Measurements from ENCODE around the gene EYA4. TPM values are rescaled to one million over a fixed set of nuclear protein-coding genes. Genes with fewer than 3 reads are reported as not detected.

EYA4 gene
- polyA plus RNA-seq, 1 of the 3 experiments (the other 2 are of a cell fraction), result 0.08 TPM

- no peak for DNase-seq
- 6% methylated on average over 3 of the region's 3 CpGs for WGBS (ENCODE audit: low lambda C conversion rate)
- H3K9me3 ChIP-seq, result no peaks in the 10 kb centered on the region
- no peak overlapping the region for H3K9ac ChIP-seq
- H3F3A ChIP-seq (replicated peaks; ENCODE audit: insufficient read depth), result no peaks in the 10 kb centered on the region
- peaks cover 13% of the 10 kb centered on the region; the same call in 1 of the 2 replicates for H3K27me3 ChIP-seq (ENCODE audit: insufficient read depth)
- no peaks in the 10 kb centered on the region for H3K36me3 ChIP-seq (replicated peaks in 1 of 2; ENCODE audit: control insufficient read depth in 1 of 2, insufficient read depth in 2 of 2, low read length in 1 of 2)
- CTCF ChIA-PET, result no interaction called here
- no peaks in the 10 kb centered on the region for H3K79me2 ChIP-seq (ENCODE audit: insufficient read depth)
- H2AFZ ChIP-seq (ENCODE audit: low read depth), result no peak overlapping the region
- no peak overlapping the region for H3K27ac ChIP-seq (ENCODE audit: low read depth in 2 of 2, low read length in 1 of 2)
- TF ChIP-seq NFIC (IDR thresholded peaks at IDR 0.05; ENCODE audit: borderline replicate concordance) (no peak), IRF3 (IDR thresholded peaks at IDR 0.05; ENCODE audit: low read depth, low read length) (no peak), MXI1 (IDR thresholded peaks at IDR 0.05; ENCODE audit: low read depth, low read length) (no peak), TEAD4 (IDR thresholded peaks at IDR 0.05; ENCODE audit: borderline replicate concordance, insufficient read depth) (no peak), RFX5 (IDR thresholded peaks at IDR 0.05; ENCODE audit: low read length) (no peak), CTCF (IDR thresholded peaks at IDR 0.05) (no peak), ZBTB33 (IDR thresholded peaks at IDR 0.05; ENCODE audit: borderline replicate concordance, low read depth) (no peak), RCOR1 (IDR thresholded peaks at IDR 0.05; ENCODE audit: low read length) (no peak), TCF12 (IDR thresholded peaks at IDR 0.05) (no peak), PBX3 (IDR thresholded peaks at IDR 0.05) (no peak), MAX (IDR thresholded peaks at IDR 0.05; ENCODE audit: low read depth) (no peak), RXRA (IDR thresholded peaks at IDR 0.05; ENCODE audit: borderline replicate concordance, low read depth) (no peak), GABPA (IDR thresholded peaks at IDR 0.05; ENCODE audit: low read depth) (no peak), FOXJ3 (CRISPR knock-in tag; IDR thresholded peaks at IDR 0.05) (no peak), TAF1 (IDR thresholded peaks at IDR 0.05; ENCODE audit: borderline replicate concordance, low read depth, low read length) (no peak), EP300 (IDR thresholded peaks at IDR 0.05; ENCODE audit: borderline replicate concordance in 1 of 2, low read depth in 1 of 2, low read length in 1 of 2) (no peak), POLR2AphosphoS5 (IDR thresholded peaks at IDR 0.05; ENCODE audit: low read depth, low read length) (no peak), JUND (IDR thresholded peaks at IDR 0.05) (no peak)
- POLR2A ChIA-PET, result no interaction called here
- no peaks in the 10 kb centered on the region for H4K20me1 ChIP-seq (ENCODE audit: insufficient read depth)
- peaks cover 0 to 5% of the 10 kb centered on the region in 2 experiments; a peak in 2 of 4 replicates for H3K4me1 ChIP-seq (ENCODE audit: control insufficient read depth in 1 of 2, insufficient read depth in 2 of 2, low read depth in 1 of 2, low read length in 1 of 2)
- no peaks in the 10 kb centered on the region for H3K9me2 ChIP-seq
- no peak overlapping the region for H3K4me2 ChIP-seq
- no peak overlapping the region for H3K4me3 ChIP-seq (ENCODE audit: low read depth in 2 of 2, low read length in 1 of 2)
Measured at GRCh38 chr6:133571681-133572080, 330.5 kb downstream of the EYA4 start.
